PC-9 (cell line): ENCODE data around the gene CERS5. TPM values are rescaled to one million over a fixed set of nuclear protein-coding genes. Genes with fewer than 3 reads are reported as not detected.
A peak's percentile ranks its signal among the peaks of the same experiment; 100 is the strongest.

Source experiments
- BruUV-seq: library from RNA; stranded (reverse); fragments of 400-500 nt; replicated peaks from 2 replicates; lab custom pipeline; 2021; lab: Mats Ljungman, UMichigan
- CTCF ChIA-PET: fragments of 300-600 bp; sonication (Branson Sonifier 250); formaldehyde crosslinking; loops from one replicate; lab custom pipeline; 2022; ENCODE audit warnings: antibody characterized with exemption; lab: Charles Lee
- POLR2A ChIA-PET: fragments of 300-600 bp; sonication (Branson Sonifier 250); formaldehyde crosslinking; loops from one replicate; lab custom pipeline; 2022; ENCODE audit warnings: antibody characterized with exemption; ENCODE audit not compliant: unreplicated experiment; lab: Charles Lee
- DNase-seq, 2 experiments: peaks; one replicate each; pipeline versions ENCODE4 v3.0.0 to v3.0.0-alpha.2; 2015 to 2022; ENCODE audit warnings: mixed read lengths in 1 of 2
- H2AFZ ChIP-seq: fragments of 200-600 bp; sonication (generic); 2 replicates; pipeline ENCODE4 v1.8.1; 2017; ENCODE audit warnings: antibody characterized with exemption
- H3F3A ChIP-seq: fragments of 200-600 bp; sonication (generic); 2 replicates; pipeline ENCODE4 v1.8.1; 2017; ENCODE audit warnings: antibody characterized with exemption, mild to moderate bottlenecking, low read depth; ENCODE audit not compliant: insufficient read depth
- H3K27ac ChIP-seq: fragments of 200-600 bp; sonication (generic); 2 replicates; pipeline ENCODE4 v1.6.1; 2016; ENCODE audit warnings: mixed run types
- H3K27me3 ChIP-seq: fragments of 200-600 bp; sonication (generic); 2 replicates; pipeline ENCODE4 v1.6.1; 2016; ENCODE audit warnings: low read depth, mixed run types; ENCODE audit not compliant: insufficient read depth
- H3K36me3 ChIP-seq: fragments of 200-600 bp; sonication (generic); 2 replicates; pipeline ENCODE4 v1.6.1; 2016; ENCODE audit warnings: low read depth, mixed run types
- H3K4me1 ChIP-seq: fragments of 200-600 bp; sonication (generic); replicated peaks from 2 replicates; pipeline ENCODE4 v1.6.1; 2016; ENCODE audit warnings: mixed run types; ENCODE audit not compliant: insufficient read depth
- H3K4me2 ChIP-seq: fragments of 200-600 bp; sonication (generic); 2 replicates; pipeline ENCODE4 v1.6.1; 2017; ENCODE audit warnings: mixed run types
- H3K4me3 ChIP-seq: fragments of 200-600 bp; sonication (generic); 2 replicates; pipeline ENCODE4 v1.6.1; 2016; ENCODE audit warnings: mixed run types
- H3K79me2 ChIP-seq: fragments of 200-600 bp; sonication (generic); 2 replicates; pipeline ENCODE4 v1.6.1; 2017; ENCODE audit warnings: low read depth, mixed run types
- H3K9me2 ChIP-seq: fragments of 200-600 bp; sonication (generic); 2 replicates; pipeline ENCODE4 v1.8.1; 2017; ENCODE audit warnings: mild to moderate bottlenecking; ENCODE audit not compliant: insufficient read depth
- H3K9me3 ChIP-seq: fragments of 200-600 bp; sonication (generic); 2 replicates; pipeline ENCODE4 v1.8.1; 2016; ENCODE audit warnings: low read depth; ENCODE audit not compliant: insufficient read depth
- H4K20me1 ChIP-seq: fragments of 200-600 bp; sonication (generic); 2 replicates; pipeline ENCODE4 v1.8.1; 2017; ENCODE audit not compliant: insufficient read depth
- CTCF ChIP-seq: fragments of 200-600 bp; sonication (generic); conservative IDR thresholded peaks from 2 replicates; pipeline ENCODE4 v1.6.1; 2017; ENCODE audit warnings: mixed run types, antibody characterized with exemption, mild to moderate bottlenecking, moderate library complexity
- EZH2 ChIP-seq: fragments of 200-600 bp; sonication (generic); IDR thresholded peaks from 2 replicates; pipeline ENCODE4 v1.8.0; 2017; ENCODE audit warnings: antibody characterized with exemption, low read depth
- intact Hi-C: fragments of 100-400 bp; cut with micrococcal nuclease; formaldehyde crosslinking; loops from one replicate; pipeline ENCODE4 v1.10.0; 2022; ENCODE audit not compliant: unreplicated experiment
- total RNA-seq: library from RNA; stranded (reverse); gene quantifications from 2 replicates; pipeline ENCODE4 v1.2.3, GENCODE V29; 2021

The CERS5 gene
- total RNA-seq, 1 experiment from 2014 or later = 33.0 TPM

- no peak for DNase-seq
- BruUV-seq = TSS peak; percentile 26
- H2AFZ ChIP-seq = no peak overlapping the region
- peak overlapping the region; percentile 99 for H3K4me2 ChIP-seq
- peaks cover 18% of the 10 kb centered on the region for H3K4me1 ChIP-seq
- H3K27me3 ChIP-seq = no peaks in the 10 kb centered on the region
- H3K79me2 ChIP-seq = peaks cover 12% of the 10 kb centered on the region
- ChIA-PET POLR2A (no interaction called here), CTCF (no interaction called here)
- H3K4me3 ChIP-seq = no peak overlapping the region
- no peaks in the 10 kb centered on the region for H4K20me1 ChIP-seq
- no peaks in the 10 kb centered on the region for H3K9me2 ChIP-seq
- H3F3A ChIP-seq = peaks cover 15% of the 10 kb centered on the region
- H3K9me3 ChIP-seq = no peaks in the 10 kb centered on the region
- intact Hi-C loops = loop anchor here (10.0 kb wide), 1 partner anchor 322 kb away; the partner anchor contains the start of gene LARP4
- H3K27ac ChIP-seq = no peak overlapping the region
- TF ChIP-seq CTCF = no peak
- no peak for TF ChIP-seq EZH2
- no peaks in the 10 kb centered on the region for H3K36me3 ChIP-seq
Observed at GRCh38 chr12:50083301-50083700, 83.9 kb downstream of the CERS5 start.

- peaks cover 12% of the 10 kb centered on the region for H3K4me1 ChIP-seq
- no peaks in the 10 kb centered on the region for H3K9me2 ChIP-seq
- no peaks in the 10 kb centered on the region for H3K36me3 ChIP-seq
- intact Hi-C loops = loop anchor here (10.0 kb wide), 1 partner anchor 322 kb away; the partner anchor contains the start of gene LARP4
- no peak for DNase-seq
- ChIA-PET CTCF (no interaction called here), POLR2A (no interaction called here)
- BruUV-seq = no TSS peak
- peaks cover 8% of the 10 kb centered on the region for H3F3A ChIP-seq
- H3K79me2 ChIP-seq = peaks cover 12% of the 10 kb centered on the region
- H3K9me3 ChIP-seq = no peaks in the 10 kb centered on the region
- H3K27ac ChIP-seq = no peak overlapping the region
- no peaks in the 10 kb centered on the region for H4K20me1 ChIP-seq
- H3K27me3 ChIP-seq = no peaks in the 10 kb centered on the region
- H2AFZ ChIP-seq = no peak overlapping the region
- TF ChIP-seq CTCF = no peak
- TF ChIP-seq EZH2 = no peak
- H3K4me3 ChIP-seq = no peak overlapping the region
- H3K4me2 ChIP-seq = no peak overlapping the region
Observed at GRCh38 chr12:50082644-50083043, 84.5 kb downstream of the CERS5 start.

- no peak overlapping the region for H3K4me2 ChIP-seq
- H3K4me1 ChIP-seq = peaks cover 12% of the 10 kb centered on the region; the same call in 1 of the 2 replicates
- H3K4me3 ChIP-seq = no peak overlapping the region
- H3K79me2 ChIP-seq = peaks cover 12% of the 10 kb centered on the region
- H2AFZ ChIP-seq = no peak overlapping the region
- TF ChIP-seq CTCF (no peak), EZH2 (no peak)
- no peak for DNase-seq
- H3K27ac ChIP-seq = no peak overlapping the region
- BruUV-seq = no TSS peak
- peaks cover 5% of the 10 kb centered on the region; the same call in 1 of the 2 replicates for H3F3A ChIP-seq
- ChIA-PET POLR2A (no interaction called here), CTCF (no interaction called here)
- H3K36me3 ChIP-seq = no peaks in the 10 kb centered on the region
- no peaks in the 10 kb centered on the region for H4K20me1 ChIP-seq
- H3K9me3 ChIP-seq = no peaks in the 10 kb centered on the region
- H3K9me2 ChIP-seq = no peaks in the 10 kb centered on the region
- intact Hi-C loops = loop anchor here (10.0 kb wide), 1 partner anchor 324 kb away; the partner anchor contains the start of gene LARP4
- H3K27me3 ChIP-seq = no peaks in the 10 kb centered on the region
Observed at GRCh38 chr12:50081096-50081808, 85.9 kb downstream of the CERS5 start.
